IPS-20b (cell line): Measurements from ENCODE around the gene PCGF2.
"Not testable (repeated sequence)": the region's sequence is repeated elsewhere in the genome, so short reads cannot be mapped to it uniquely, and the experiment has no call there.

Source experiments
- H3K27ac ChIP-seq: one replicate; pipeline ENCODE4 v1.5.1; 2013; ENCODE audit warnings: low read length
- H3K27me3 ChIP-seq: 2 replicates; pipeline ENCODE4 v1.6.1; 2013; ENCODE audit warnings: mild to moderate bottlenecking, low read length, inconsistent platforms; ENCODE audit not compliant: insufficient read depth
- H3K36me3 ChIP-seq: 2 replicates; pipeline ENCODE4 v1.6.1; 2013; ENCODE audit warnings: low read depth, mild to moderate bottlenecking, inconsistent platforms, low read length, moderate library complexity; ENCODE audit not compliant: insufficient read depth
- H3K4me1 ChIP-seq: 2 replicates; pipeline ENCODE4 v1.6.1; 2013; ENCODE audit warnings: mild to moderate bottlenecking, control low read depth, inconsistent platforms, low read length, moderate library complexity; ENCODE audit not compliant: insufficient read depth
- H3K4me3 ChIP-seq: 2 replicates; pipeline ENCODE4 v1.5.1; 2013; ENCODE audit warnings: mild to moderate bottlenecking, low read length, inconsistent platforms
- H3K9ac ChIP-seq: 2 replicates; pipeline ENCODE4 v1.6.1; 2013; ENCODE audit warnings: low read depth, mild to moderate bottlenecking, inconsistent platforms, low read length, moderate library complexity
- H3K9me3 ChIP-seq: 2 replicates; pipeline ENCODE4 v1.6.1; 2013; ENCODE audit warnings: mild to moderate bottlenecking, low read depth, low read length, inconsistent platforms; ENCODE audit not compliant: insufficient read depth

The PCGF2 gene

DNA sequence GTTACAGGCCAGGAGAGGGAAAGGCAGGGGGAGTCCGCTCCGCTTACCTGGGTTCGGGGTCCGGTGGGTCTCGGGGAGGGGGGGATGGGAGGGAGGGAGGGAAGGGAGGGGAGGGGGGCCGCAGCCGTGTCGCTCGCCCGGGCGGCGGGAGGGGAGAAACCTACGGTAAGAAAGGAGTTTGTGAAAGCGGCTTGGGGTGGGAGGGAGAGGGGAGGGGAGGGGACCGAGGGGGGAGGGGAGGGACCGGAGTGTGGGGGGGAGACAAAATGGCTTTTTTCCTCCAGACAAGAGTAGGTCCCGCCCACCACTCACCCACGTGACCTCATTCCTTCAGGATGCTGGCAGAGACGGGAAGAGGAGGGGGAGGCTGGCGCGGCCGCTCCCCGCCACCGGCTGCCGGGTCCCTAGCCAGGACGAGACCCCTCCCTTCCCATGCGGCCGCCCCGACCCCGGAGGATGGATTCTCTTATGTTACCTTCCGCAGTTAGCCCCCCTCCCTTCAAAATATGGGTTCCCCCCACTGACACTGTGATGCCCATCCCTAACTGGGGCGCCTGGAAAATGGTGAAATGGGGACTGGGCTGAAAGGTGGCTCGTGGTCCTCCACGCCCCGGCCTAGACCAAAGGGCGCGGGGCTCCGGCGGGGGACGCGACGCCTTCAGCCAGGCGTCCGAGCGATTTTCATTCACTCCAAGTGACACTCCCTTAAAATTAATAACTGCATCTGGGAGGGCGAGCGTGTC is at the start of gene PCGF2:
Gene PCGF2, minus strand, starts transcription at position 188 of the 743 bp plus-strand sequence. CDS start 7,934 bp downstream, outside the sequence.
- Histone ChIP-seq H3K9me3 (no peaks in the 10 kb centered on the region), H3K36me3 (no peaks in the 10 kb centered on the region), H3K27me3 (peaks cover 17% of the 10 kb centered on the region; the same call in 1 of the 2 replicates), H3K9ac (peak within 1 kb of the TSS; percentile 95), H3K4me1 (peaks cover 22% of the 10 kb centered on the region), H3K27ac (peak within 1 kb of the TSS; percentile 92), H3K4me3 (peak within 1 kb of the TSS; percentile 91)

DNA sequence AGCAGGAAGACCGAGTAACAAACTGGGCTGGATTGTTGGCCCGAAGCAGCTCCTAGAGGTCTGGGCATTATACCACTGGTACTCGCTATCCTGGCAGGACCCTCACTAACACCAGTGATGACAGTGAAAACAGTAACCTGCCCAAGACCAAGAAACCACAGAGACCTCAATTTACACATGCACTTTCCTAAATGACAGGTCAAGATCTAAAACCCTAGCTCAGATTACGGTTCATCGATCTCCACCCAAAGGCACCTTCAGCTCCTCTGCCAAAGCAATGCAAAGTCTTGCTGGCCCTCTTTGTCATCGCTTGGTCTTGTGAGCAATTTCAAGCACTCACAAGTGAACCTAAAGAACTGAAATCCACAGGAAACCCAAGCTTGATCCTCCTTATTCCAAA is 49.7 kb upstream of the PCGF2 start:
- peaks cover 16% of the 10 kb centered on the region for H3K4me1 ChIP-seq
- peak overlapping the region; percentile 91 for H3K4me3 ChIP-seq
- no peaks in the 10 kb centered on the region for H3K27me3 ChIP-seq
- peaks cover 53% of the 10 kb centered on the region for H3K36me3 ChIP-seq
- no peak overlapping the region for H3K27ac ChIP-seq
- H3K9ac ChIP-seq, result peak overlapping the region; percentile 88; the same call in 1 of the 2 replicates
- no peaks in the 10 kb centered on the region for H3K9me3 ChIP-seq

DNA sequence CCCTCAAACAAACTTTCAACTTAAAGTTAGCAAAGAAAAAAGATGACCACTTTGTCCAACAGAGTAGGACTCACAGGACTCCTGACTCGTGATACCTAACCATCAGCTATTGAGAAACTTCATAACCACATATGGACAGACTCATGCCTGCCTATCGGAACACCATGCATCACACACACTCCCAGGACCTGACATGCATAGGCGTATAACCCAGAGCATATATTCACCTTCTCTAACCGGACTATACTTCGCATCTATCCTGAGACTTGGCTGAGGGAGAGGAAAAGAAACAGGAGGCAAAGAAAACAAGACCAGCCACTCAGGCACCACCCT is 49.0 kb upstream of the PCGF2 start:
- Histone ChIP-seq H3K9me3 (no peaks in the 10 kb centered on the region), H3K4me1 (peaks cover 16% of the 10 kb centered on the region), H3K4me3 (peak overlapping the region; percentile 91; the same call in 1 of the 2 replicates), H3K36me3 (peaks cover 52% of the 10 kb centered on the region), H3K27me3 (no peaks in the 10 kb centered on the region), H3K9ac (peak overlapping the region; percentile 88; the same call in 1 of the 2 replicates), H3K27ac (no peak overlapping the region)

DNA sequence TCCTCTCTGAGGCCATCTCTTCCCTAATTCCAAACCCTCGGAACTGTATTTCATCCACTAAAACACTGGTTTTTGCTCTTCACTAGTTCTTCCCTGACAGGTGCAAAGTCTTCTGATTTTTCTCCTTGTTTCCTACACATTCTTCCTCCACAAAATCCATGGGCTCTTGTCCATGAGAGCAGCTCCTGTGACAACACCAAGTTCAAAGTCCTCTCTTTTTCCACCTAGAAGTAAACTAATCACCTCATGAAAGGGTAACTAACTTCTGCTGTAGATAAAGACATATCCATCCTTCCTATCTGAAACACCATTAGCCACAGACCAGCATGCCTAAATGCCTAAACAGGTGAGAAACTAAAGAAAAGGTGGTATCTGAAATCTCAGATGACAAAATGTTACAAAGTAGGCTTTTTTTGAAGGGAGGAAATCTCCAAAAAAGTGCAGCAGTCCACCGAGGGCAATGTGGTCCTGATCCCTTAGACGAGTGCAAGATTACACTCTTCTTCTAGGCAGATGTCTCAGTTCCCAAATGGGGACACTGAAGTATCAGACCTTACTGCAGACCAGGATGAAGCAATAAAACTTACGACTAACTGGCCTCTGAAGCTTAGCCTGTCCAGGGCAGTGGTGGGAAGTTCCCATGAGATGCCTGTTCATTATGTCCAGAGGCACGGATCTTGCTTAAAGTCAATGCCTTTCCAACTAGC is 48.5 kb upstream of the PCGF2 start:
- Histone ChIP-seq H3K9ac (0 out of 2 replicates have a peak overlapping the region, but pooled peaks have one; percentile 88), H3K9me3 (no peaks in the 10 kb centered on the region), H3K4me3 (0 out of 2 replicates have a peak overlapping the region, but pooled peaks have one; percentile 91), H3K27me3 (no peaks in the 10 kb centered on the region), H3K27ac (no peak overlapping the region), H3K4me1 (peaks cover 16% of the 10 kb centered on the region), H3K36me3 (peaks cover 46% of the 10 kb centered on the region)

DNA sequence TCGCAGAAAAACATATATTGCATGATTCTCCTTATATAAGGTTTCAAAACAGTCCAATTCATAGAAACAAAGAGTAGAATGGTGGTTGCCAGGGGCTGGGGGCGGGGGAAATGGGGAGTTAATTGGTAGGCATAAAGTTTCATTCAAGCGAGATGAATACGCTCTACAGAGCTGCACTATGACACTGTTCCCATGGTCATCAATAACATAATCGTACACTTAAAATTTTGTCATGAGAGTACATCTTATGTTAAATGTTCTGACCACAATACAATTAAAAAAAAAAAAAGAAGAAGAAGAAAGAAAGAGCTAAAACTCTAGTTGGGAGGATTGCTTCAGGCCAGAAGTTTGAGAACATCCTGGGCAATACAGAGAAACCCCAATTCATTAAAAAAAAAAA is 46.1 kb upstream of the PCGF2 start:
- H3K4me1 ChIP-seq, result peaks cover 23% of the 10 kb centered on the region
- no peak overlapping the region for H3K9ac ChIP-seq
- H3K27ac ChIP-seq, result no peak overlapping the region
- no peaks in the 10 kb centered on the region for H3K9me3 ChIP-seq
- H3K4me3 ChIP-seq, result no peak overlapping the region
- H3K27me3 ChIP-seq, result no peaks in the 10 kb centered on the region
- H3K36me3 ChIP-seq, result peaks cover 39% of the 10 kb centered on the region

DNA sequence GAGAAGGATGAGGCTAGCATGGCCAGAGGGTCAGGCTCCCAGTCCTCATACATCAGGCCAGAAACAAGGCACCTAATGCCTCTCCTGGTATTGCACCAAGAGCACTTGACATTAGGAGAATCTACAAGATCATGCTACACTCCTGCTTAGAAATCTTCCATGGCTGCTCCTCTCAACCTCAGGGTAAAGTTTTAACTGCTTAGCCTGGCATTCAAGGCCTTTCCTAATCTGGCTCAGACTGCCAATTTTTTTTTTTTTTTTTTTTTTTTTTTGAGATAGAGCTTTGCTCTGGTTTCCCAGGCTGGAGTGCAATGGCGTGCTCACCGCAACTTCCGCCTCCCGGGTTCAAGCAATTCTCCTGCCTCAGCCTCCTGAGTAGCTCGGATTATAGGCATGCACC is 43.0 kb upstream of the PCGF2 start:
- Histone ChIP-seq H3K4me1 (peaks cover 9% of the 10 kb centered on the region), H3K9ac (no peak overlapping the region), H3K27me3 (no peaks in the 10 kb centered on the region), H3K27ac (no peak overlapping the region), H3K9me3 (no peaks in the 10 kb centered on the region), H3K4me3 (no peak overlapping the region), H3K36me3 (peaks cover 33% of the 10 kb centered on the region)

DNA sequence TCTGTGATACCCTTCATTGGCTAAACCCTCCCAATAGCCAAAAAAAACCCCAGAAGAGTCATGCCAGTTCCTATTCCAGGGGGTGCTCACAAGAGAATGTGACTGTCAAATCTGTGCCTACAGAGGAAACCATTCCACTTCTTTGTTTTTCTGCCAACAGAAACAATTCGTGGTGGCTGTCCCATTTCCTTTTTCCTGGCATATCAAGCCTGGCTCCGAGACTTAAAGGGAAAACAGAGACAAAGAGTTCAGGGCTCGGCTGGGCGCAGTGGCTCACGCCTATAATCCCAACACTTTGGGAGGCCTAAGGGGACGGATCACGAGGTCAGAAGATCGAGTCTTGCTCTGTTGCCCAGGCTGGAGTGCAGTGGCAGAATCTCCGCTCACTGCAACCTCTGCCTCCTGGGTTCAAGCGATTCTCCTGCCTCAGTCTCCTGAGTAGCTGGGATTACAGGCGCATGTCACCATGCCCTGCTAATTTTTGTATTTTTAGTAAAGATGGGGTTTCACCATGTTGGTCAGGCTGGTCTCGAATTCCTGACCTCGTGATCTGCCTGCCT is 42.1 kb upstream of the PCGF2 start:
- H3K36me3 ChIP-seq, result peaks cover 35% of the 10 kb centered on the region
- H3K9me3 ChIP-seq, H3K9ac ChIP-seq, H3K27me3 ChIP-seq, H3K27ac ChIP-seq, H3K4me3 ChIP-seq, H3K4me1 ChIP-seq: not testable (repeated sequence)

DNA sequence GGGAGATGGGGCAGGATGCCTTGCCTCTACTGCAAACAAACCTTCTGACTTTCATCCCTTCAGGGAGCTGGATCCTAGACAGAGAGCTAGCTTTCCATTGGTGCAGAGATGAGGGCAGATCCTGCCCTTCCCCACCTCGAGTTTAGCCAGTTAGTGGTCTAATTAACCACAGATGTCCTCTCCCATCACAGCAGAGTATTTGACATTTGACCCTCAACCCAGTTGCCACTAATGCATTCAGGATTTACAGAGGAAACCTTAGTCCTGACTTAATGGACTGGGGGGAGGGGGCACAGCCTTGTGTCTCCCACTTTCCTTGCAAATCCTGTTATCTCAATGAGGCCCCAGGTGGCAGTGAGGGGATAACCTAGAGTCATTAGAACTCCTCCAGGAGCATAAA is 41.0 kb upstream of the PCGF2 start:
- H3K9ac ChIP-seq, result peak overlapping the region; percentile 34; the same call in 1 of the 2 replicates
- no peak overlapping the region for H3K27ac ChIP-seq
- peak overlapping the region; percentile 8; the same call in 1 of the 2 replicates for H3K4me3 ChIP-seq
- H3K4me1 ChIP-seq, result peaks cover 9% of the 10 kb centered on the region
- H3K27me3 ChIP-seq, result no peaks in the 10 kb centered on the region
- H3K36me3 ChIP-seq, result peaks cover 37% of the 10 kb centered on the region
- H3K9me3 ChIP-seq, result no peaks in the 10 kb centered on the region

DNA sequence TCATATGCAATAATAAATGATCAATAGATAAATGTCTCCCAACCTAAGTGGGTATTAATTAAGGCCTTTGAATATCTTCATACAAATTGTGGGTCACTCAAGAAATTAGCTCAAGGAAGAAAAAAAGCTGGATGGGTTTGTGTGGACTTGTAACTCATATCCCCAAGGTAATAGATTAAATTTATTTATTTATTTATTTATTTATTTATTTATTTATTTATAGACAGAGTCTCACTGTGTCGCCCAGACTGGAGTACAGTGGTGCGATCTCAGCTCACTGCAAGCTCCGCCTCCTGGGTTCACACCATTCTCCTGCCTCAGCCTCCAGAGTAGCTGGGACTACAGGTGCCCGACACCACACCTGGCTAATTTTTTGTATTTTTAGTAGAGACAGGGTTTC is 39.9 kb upstream of the PCGF2 start:
- H3K27ac ChIP-seq, H3K9ac ChIP-seq, H3K4me1 ChIP-seq, H3K4me3 ChIP-seq, H3K9me3 ChIP-seq, H3K27me3 ChIP-seq: not testable (repeated sequence)
- H3K36me3 ChIP-seq, result peaks cover 41% of the 10 kb centered on the region

DNA sequence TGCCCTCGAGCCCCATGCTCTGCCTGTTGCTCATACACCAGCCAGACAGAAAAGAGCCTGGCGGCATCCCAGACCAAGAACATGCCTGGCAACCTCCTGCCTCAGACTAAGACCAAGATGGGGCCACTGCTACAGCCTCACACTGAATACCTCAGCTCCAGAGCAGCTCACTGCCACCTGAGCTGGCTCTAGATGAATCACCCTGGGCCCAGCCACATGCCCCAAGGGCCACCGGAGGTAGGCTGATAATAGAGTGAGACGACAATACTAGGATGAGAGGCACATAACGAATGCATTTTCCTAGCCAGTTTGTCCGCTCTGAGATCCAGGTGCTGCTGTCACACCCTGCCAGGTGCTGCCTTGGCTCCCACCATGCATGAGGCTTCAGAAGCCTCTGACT is 38.2 kb upstream of the PCGF2 start:
- Histone ChIP-seq H3K27ac (no peak overlapping the region), H3K9ac (no peak overlapping the region), H3K27me3 (no peaks in the 10 kb centered on the region), H3K4me1 (peaks cover 9% of the 10 kb centered on the region), H3K4me3 (no peak overlapping the region), H3K9me3 (no peaks in the 10 kb centered on the region), H3K36me3 (peaks cover 50% of the 10 kb centered on the region)

DNA sequence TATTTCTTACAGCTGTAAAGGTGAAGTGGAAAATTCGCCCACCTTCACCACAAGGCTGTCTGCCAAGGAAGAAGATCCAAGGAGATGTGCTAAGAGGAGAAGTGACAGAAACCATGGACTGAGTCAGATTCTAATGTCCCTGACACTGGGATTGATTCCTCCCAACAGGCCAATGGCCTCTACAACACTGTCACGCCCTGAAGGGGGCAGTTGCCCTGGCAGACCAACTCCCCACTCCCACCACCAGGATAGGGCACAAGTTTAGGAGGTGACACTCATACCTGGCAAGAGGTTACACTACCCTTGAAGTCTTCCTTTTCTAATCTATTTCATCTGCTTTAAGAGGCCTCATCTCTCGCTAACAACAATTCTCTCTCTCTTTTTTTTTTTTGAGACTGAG is 35.1 kb upstream of the PCGF2 start:
- Histone ChIP-seq H3K9ac (no peak overlapping the region), H3K27me3 (no peaks in the 10 kb centered on the region), H3K27ac (no peak overlapping the region), H3K36me3 (peaks cover 81% of the 10 kb centered on the region), H3K4me1 (no peaks in the 10 kb centered on the region), H3K4me3 (no peak overlapping the region), H3K9me3 (no peaks in the 10 kb centered on the region)
